Measurements from ENCODE around the gene B3GNT3.

B3GNT3 gene

GRCh38 chr19:17752865-17753639 lies 41.9 kb upstream of the B3GNT3 start:
- Histone ChIP-seq H3K9me3 (ENCODE audit: insufficient read depth, low read length, severe bottlenecking) (no peaks in the 10 kb centered on the region), H2AFZ (ENCODE audit: low read depth, low read length) (no peak overlapping the region), H3K27me3 (ENCODE audit: insufficient read depth, low read length, poor library complexity) (no peaks in the 10 kb centered on the region), H3K4me2 (ENCODE audit: insufficient read depth, low read length) (peak overlapping the region; percentile 5; the same call in 1 of the 2 replicates), H3K4me1 (ENCODE audit: insufficient read depth, low read length) (peaks cover 53% of the 10 kb centered on the region), H3K27ac (ENCODE audit: low read length) (peak overlapping the region; percentile 68), H4K20me1 (ENCODE audit: insufficient read depth, low read length) (peaks cover 21% of the 10 kb centered on the region), H3K36me3 (ENCODE audit: insufficient read depth, low read length) (peaks cover 50% of the 10 kb centered on the region), H3K9ac (ENCODE audit: low read depth, low read length) (no peak overlapping the region), H3K4me3 (ENCODE audit: low read depth in 1 of 2, low read length in 2 of 2) (no peak overlapping the region), H3K79me2 (ENCODE audit: insufficient read depth, low read length) (peaks cover 69% of the 10 kb centered on the region)
- TF ChIP-seq, protein P1, sequence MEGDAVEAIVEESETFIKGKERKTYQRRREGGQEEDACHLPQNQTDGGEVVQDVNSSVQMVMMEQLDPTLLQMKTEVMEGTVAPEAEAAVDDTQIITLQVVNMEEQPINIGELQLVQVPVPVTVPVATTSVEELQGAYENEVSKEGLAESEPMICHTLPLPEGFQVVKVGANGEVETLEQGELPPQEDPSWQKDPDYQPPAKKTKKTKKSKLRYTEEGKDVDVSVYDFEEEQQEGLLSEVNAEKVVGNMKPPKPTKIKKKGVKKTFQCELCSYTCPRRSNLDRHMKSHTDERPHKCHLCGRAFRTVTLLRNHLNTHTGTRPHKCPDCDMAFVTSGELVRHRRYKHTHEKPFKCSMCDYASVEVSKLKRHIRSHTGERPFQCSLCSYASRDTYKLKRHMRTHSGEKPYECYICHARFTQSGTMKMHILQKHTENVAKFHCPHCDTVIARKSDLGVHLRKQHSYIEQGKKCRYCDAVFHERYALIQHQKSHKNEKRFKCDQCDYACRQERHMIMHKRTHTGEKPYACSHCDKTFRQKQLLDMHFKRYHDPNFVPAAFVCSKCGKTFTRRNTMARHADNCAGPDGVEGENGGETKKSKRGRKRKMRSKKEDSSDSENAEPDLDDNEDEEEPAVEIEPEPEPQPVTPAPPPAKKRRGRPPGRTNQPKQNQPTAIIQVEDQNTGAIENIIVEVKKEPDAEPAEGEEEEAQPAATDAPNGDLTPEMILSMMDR (IDR thresholded peaks at IDR 0.05; ENCODE audit: borderline replicate concordance, extremely low read depth, low read length, poor library complexity, severe bottlenecking): no peak
- DNase-seq (no peak), ATAC-seq (ENCODE audit: insufficient read depth, low read depth) (no peak)

- Histone ChIP-seq H3K4me3 (ENCODE audit: low read depth in 1 of 2, low read length in 2 of 2) (no peak overlapping the region), H3K4me1 (ENCODE audit: insufficient read depth, low read length) (peaks cover 44% of the 10 kb centered on the region), H3K79me2 (ENCODE audit: insufficient read depth, low read length) (peaks cover 60% of the 10 kb centered on the region), H3K27ac (ENCODE audit: low read length) (peak overlapping the region; percentile 15; the same call in 1 of the 2 replicates), H3K9me3 (ENCODE audit: insufficient read depth, low read length, severe bottlenecking) (no peaks in the 10 kb centered on the region), H2AFZ (ENCODE audit: low read depth, low read length) (no peak overlapping the region), H3K9ac (ENCODE audit: low read depth, low read length) (no peak overlapping the region), H4K20me1 (ENCODE audit: insufficient read depth, low read length) (peaks cover 25% of the 10 kb centered on the region), H3K4me2 (ENCODE audit: insufficient read depth, low read length) (no peak overlapping the region), H3K36me3 (ENCODE audit: insufficient read depth, low read length) (peaks cover 56% of the 10 kb centered on the region), H3K27me3 (ENCODE audit: insufficient read depth, low read length, poor library complexity) (no peaks in the 10 kb centered on the region)
- ATAC-seq (ENCODE audit: insufficient read depth, low read depth) (no peak), DNase-seq (no peak)
- no peak for TF ChIP-seq EZH2 (IDR thresholded peaks at IDR 0.05; ENCODE audit: borderline replicate concordance, low read depth, low read length, severe bottlenecking)
- TF ChIP-seq, protein P1 (IDR thresholded peaks at IDR 0.05; ENCODE audit: borderline replicate concordance, extremely low read depth, low read length, poor library complexity, severe bottlenecking): no peak
Observed at GRCh38 chr19:17753976-17754375, 41.0 kb upstream of the B3GNT3 start.

DNA sequence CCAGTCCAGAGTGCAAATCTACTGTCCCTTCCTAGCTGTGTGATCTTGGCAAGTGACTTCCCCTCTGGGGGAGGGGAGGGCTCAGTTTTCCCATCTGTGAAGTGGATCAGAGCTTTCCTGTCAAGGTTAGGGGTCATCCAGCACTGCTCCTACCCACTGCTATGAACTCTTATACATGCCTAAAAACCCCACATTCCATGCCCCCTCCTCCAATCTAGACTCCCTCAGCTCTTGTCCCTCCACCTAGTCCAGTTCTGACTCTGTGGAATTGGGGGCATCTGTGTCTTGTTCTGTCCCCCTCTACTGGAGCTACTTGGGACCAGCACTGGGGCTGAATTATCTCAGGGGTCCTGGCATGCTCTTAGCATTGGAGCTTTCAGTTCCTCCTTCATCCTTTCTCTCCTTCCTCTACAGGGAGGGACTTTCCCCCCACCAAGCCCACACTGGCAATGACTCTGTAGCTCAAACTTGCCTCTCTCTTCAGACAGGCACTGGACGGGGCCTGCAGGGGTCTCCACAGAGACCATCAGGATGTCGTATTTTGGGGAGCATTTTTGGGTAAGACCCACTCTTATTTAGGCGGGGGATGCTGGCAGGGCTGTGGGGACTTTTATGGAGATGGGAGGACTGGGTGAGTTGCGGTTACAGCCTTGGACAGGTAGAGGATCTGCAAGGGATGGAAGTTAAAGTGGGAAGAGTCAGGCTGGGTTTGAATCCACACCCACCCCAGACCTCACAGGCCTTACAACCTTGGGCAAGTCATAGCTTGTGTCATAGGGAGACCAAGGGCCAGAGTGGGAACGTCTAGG lies 40.1 kb upstream of the B3GNT3 start:
- Histone ChIP-seq H3K4me2 (ENCODE audit: insufficient read depth, low read length) (no peak overlapping the region), H3K9ac (ENCODE audit: low read depth, low read length) (no peak overlapping the region)

More for the DNA sequence above, 40.1 kb upstream of the B3GNT3 start:
- Histone ChIP-seq H3K79me2 (ENCODE audit: insufficient read depth, low read length) (peaks cover 51% of the 10 kb centered on the region), H3K4me3 (ENCODE audit: low read depth in 1 of 2, low read length in 2 of 2) (no peak overlapping the region), H2AFZ (ENCODE audit: low read depth, low read length) (no peak overlapping the region), H3K4me1 (ENCODE audit: insufficient read depth, low read length) (peaks cover 35% of the 10 kb centered on the region), H3K27ac (ENCODE audit: low read length) (peak overlapping the region; percentile 62), H3K36me3 (ENCODE audit: insufficient read depth, low read length) (peaks cover 54% of the 10 kb centered on the region), H3K27me3 (ENCODE audit: insufficient read depth, low read length, poor library complexity) (no peaks in the 10 kb centered on the region), H4K20me1 (ENCODE audit: insufficient read depth, low read length) (peaks cover 25% of the 10 kb centered on the region), H3K9me3 (ENCODE audit: insufficient read depth, low read length, severe bottlenecking) (no peaks in the 10 kb centered on the region)
- DNase-seq (no peak), ATAC-seq (ENCODE audit: insufficient read depth, low read depth) (no peak)
- TF ChIP-seq, protein P1 (IDR thresholded peaks at IDR 0.05; ENCODE audit: borderline replicate concordance, extremely low read depth, low read length, poor library complexity, severe bottlenecking): peak; percentile 38
- no peak for TF ChIP-seq EZH2 (IDR thresholded peaks at IDR 0.05; ENCODE audit: borderline replicate concordance, low read depth, low read length, severe bottlenecking)
